ENCODE results near the gene MYRFL.

MYRFL gene

GRCh38 chr12:69918287-69918686 lies 93.3 kb downstream of the MYRFL start:
- no peak for TF ChIP-seq CTCF (IDR thresholded peaks at IDR 0.05; ENCODE audit: extremely low read depth, insufficient read depth, missing control alignments)
- no peak for DNase-seq (ENCODE audit: low spot score)
- in situ Hi-C loops (cut with MboI; ENCODE audit: low pct_unique_long_range_greater_than_20kb, low sequenced_read_pairs, unreplicated experiment), result no loop called here

- DNase-seq (ENCODE audit: low spot score), result no peak
- TF ChIP-seq CTCF (IDR thresholded peaks at IDR 0.05; ENCODE audit: extremely low read depth, insufficient read depth, missing control alignments), result no peak
- in situ Hi-C loops (cut with MboI; ENCODE audit: low pct_unique_long_range_greater_than_20kb, low sequenced_read_pairs, unreplicated experiment), result no loop called here
Observed at GRCh38 chr12:69919495-69919894, 94.5 kb downstream of the MYRFL start.

GRCh38 chr12:69921831-69922230 lies 96.8 kb downstream of the MYRFL start:
- no peak for DNase-seq (ENCODE audit: low spot score)
- TF ChIP-seq CTCF (IDR thresholded peaks at IDR 0.05; ENCODE audit: extremely low read depth, insufficient read depth, missing control alignments), result no peak
- in situ Hi-C loops (cut with MboI; ENCODE audit: low pct_unique_long_range_greater_than_20kb, low sequenced_read_pairs, unreplicated experiment), result no loop called here

GRCh38 chr12:69922999-69923398 lies 98.0 kb downstream of the MYRFL start:
- no peak for DNase-seq (ENCODE audit: low spot score)
- no peak for TF ChIP-seq CTCF (IDR thresholded peaks at IDR 0.05; ENCODE audit: extremely low read depth, insufficient read depth, missing control alignments)
- in situ Hi-C loops (cut with MboI; ENCODE audit: low pct_unique_long_range_greater_than_20kb, low sequenced_read_pairs, unreplicated experiment), result no loop called here

- DNase-seq (ENCODE audit: low spot score), result no peak
- in situ Hi-C loops (cut with MboI; ENCODE audit: low pct_unique_long_range_greater_than_20kb, low sequenced_read_pairs, unreplicated experiment), result no loop called here
- TF ChIP-seq CTCF (IDR thresholded peaks at IDR 0.05; ENCODE audit: extremely low read depth, insufficient read depth, missing control alignments), result no peak
Observed at GRCh38 chr12:69925291-69925690, 100.3 kb downstream of the MYRFL start.

GRCh38 chr12:69927164-69927563 lies 102.1 kb downstream of the MYRFL start:
- TF ChIP-seq CTCF (IDR thresholded peaks at IDR 0.05; ENCODE audit: extremely low read depth, insufficient read depth, missing control alignments), result no peak
- DNase-seq (ENCODE audit: low spot score), result no peak
- in situ Hi-C loops (cut with MboI; ENCODE audit: low pct_unique_long_range_greater_than_20kb, low sequenced_read_pairs, unreplicated experiment), result no loop called here

GRCh38 chr12:69929125-69929524 lies 104.1 kb downstream of the MYRFL start:
- TF ChIP-seq CTCF (IDR thresholded peaks at IDR 0.05; ENCODE audit: extremely low read depth, insufficient read depth, missing control alignments), result no peak
- in situ Hi-C loops (cut with MboI; ENCODE audit: low pct_unique_long_range_greater_than_20kb, low sequenced_read_pairs, unreplicated experiment), result no loop called here
- no peak for DNase-seq (ENCODE audit: low spot score)
